ENCODE results near the gene RPS6KB2.
A peak's percentile ranks its signal among the peaks of the same experiment; 100 is the strongest.

Gene RPS6KB2

DNA sequence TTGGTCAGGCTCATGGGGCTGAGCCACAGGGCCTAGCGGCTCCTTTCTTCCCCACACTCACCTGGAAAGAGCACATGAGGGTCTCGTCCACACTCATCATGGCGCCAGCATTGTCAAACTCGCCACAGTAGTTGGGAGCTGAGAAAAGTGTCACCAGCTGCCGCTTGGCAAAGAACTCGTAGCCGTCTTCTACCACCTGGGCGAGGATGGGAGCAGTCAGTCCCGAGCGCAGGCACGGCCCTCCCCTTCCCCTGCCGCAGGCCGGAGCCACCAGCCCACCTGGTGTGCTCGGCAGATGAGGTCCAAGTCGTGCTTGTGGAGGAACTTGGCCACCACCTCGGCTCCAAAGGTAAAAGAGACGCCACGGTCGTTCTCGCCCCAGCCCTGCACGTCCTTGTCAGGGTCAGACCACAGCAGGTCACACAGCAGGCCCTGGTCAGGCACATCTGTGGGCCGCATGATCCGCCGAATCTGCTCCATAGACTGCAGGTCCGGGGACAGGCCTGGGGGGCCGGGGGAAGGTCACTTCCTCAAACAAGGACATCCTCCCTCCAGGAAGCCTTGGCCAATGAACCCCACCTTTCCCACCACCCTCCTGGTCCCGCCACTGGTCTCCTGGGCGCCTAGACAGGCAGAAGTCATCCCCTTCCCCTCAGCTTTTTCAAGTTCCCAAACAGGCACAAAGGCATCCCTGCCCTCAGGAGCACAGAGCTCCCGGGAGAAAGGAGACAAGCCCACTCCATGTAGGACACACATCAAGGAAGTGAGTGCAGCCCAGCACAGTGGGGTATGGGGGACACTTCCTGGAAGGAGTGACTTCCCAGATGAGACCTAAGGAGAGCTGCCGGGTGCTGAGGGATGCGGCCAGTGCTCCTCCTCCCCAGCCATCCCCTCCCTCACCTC, 29.4 kb upstream of the RPS6KB2 start:
- Histone ChIP-seq H4K8ac (ENCODE audit: low read depth, low read length) (no peak overlapping the region), H3K27me3 (ENCODE audit: insufficient read depth, low read length) (no peaks in the 10 kb centered on the region), H3K4me3 (ENCODE audit: low read depth, low read length) (no peak overlapping the region), H4K91ac (ENCODE audit: low read depth, low read length) (no peak overlapping the region), H3K23ac (ENCODE audit: low read length) (no peak overlapping the region), H3K4me1 (ENCODE audit: control insufficient read depth in 1 of 2, insufficient read depth in 2 of 2, low read length in 2 of 2) (peaks cover 12 to 14% of the 10 kb centered on the region in 2 experiments), H3K4me2 (ENCODE audit: low read length) (no peak overlapping the region), H3K9ac (ENCODE audit: low read length) (no peak overlapping the region), H3K36me3 (ENCODE audit: control insufficient read depth in 1 of 2, insufficient read depth in 2 of 2, low read length in 2 of 2) (peaks cover 46 to 54% of the 10 kb centered on the region in 2 experiments), H3K79me2 (ENCODE audit: control insufficient read depth, insufficient read depth, low read length, poor library complexity) (peaks cover 13% of the 10 kb centered on the region), H2AFZ (ENCODE audit: insufficient read depth, low read length, poor library complexity) (no peak overlapping the region), H2AK5ac (ENCODE audit: low read length) (no peak overlapping the region), H3K79me1 (ENCODE audit: low read length) (peaks cover 10% of the 10 kb centered on the region), H3K18ac (ENCODE audit: low read length) (no peak overlapping the region), H3K14ac (ENCODE audit: low read length) (no peak overlapping the region), H3K27ac (ENCODE audit: low read depth, low read length) (no peak overlapping the region), H4K12ac (ENCODE audit: low read depth, low read length) (no peak overlapping the region), H2BK5ac (ENCODE audit: low read depth, low read length, poor library complexity) (no peak overlapping the region), H3K9me3 (ENCODE audit: insufficient read depth, low read depth, low read length) (no peaks in the 10 kb centered on the region), H2BK120ac (ENCODE audit: insufficient read depth, low read length, poor library complexity) (no peak overlapping the region), H2BK12ac (ENCODE audit: low read length) (no peak overlapping the region), H3K4ac (ENCODE audit: low read depth, low read length) (no peak overlapping the region)
- peak in 1 of 2 donors; percentile 28 for DNase-seq
- WGBS (ENCODE audit: extremely low coverage, insufficient coverage, insufficient read length), result no CpG with 5 or more reads among the region's 31 CpGs

DNA sequence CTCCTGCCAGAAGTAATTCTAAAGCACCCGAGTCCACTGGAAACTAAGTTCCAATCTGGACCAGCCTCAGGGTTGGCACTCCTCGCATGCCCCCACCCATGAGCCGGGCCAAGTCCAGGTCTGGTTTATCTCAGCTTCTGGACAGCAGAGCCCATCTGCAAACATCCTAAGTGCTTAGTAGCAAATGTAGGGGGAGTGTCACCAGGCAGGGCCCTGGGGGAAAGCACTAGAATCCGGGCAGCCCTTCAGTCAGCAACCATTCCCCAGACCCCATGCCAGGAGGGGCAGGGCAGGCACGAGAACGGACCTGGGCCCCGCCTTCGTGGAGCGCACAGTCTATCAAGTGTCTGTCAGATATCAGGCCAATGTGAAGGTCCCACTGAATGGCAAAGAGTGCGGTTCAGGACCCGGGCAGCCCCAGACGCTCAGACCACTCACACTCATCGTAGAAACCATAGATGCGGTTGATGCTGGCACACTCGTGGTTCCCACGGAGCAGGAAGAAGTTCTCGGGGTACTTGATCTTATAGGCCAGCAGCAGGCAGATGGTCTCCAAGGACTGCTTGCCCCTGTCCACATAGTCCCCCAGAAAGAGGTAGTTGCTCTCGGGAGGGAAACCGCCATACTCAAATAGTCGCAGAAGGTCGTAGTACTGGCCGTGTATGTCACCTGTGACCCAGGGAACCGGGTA, 27.9 kb upstream of the RPS6KB2 start:
- peaks cover 40 to 49% of the 10 kb centered on the region in 2 experiments for H3K36me3 ChIP-seq (ENCODE audit: control insufficient read depth in 1 of 2, insufficient read depth in 2 of 2, low read length in 2 of 2)
- no peak overlapping the region for H2BK5ac ChIP-seq (ENCODE audit: low read depth, low read length, poor library complexity)
- H3K27me3 ChIP-seq (ENCODE audit: insufficient read depth, low read length), result no peaks in the 10 kb centered on the region
- H3K14ac ChIP-seq (ENCODE audit: low read length), result peak overlapping the region; percentile 93
- no peak for DNase-seq
- no peak overlapping the region for H2AFZ ChIP-seq (ENCODE audit: insufficient read depth, low read length, poor library complexity)
- peak overlapping the region; percentile 91 for H3K4me3 ChIP-seq (ENCODE audit: low read depth, low read length)
- H4K8ac ChIP-seq (ENCODE audit: low read depth, low read length), result no peak overlapping the region
- no peak overlapping the region for H2BK12ac ChIP-seq (ENCODE audit: low read length)
- peak overlapping the region; percentile 87 for H4K12ac ChIP-seq (ENCODE audit: low read depth, low read length)
- H3K27ac ChIP-seq (ENCODE audit: low read depth, low read length), result no peak overlapping the region
- H3K4me2 ChIP-seq (ENCODE audit: low read length), result peak overlapping the region; percentile 79
- H3K79me1 ChIP-seq (ENCODE audit: low read length), result peaks cover 10% of the 10 kb centered on the region
- WGBS (ENCODE audit: extremely low coverage, insufficient coverage, insufficient read length), result no CpG with 5 or more reads among the region's 23 CpGs
- peaks cover 12 to 18% of the 10 kb centered on the region in 2 experiments for H3K4me1 ChIP-seq (ENCODE audit: control insufficient read depth in 1 of 2, insufficient read depth in 2 of 2, low read length in 2 of 2)
- H3K79me2 ChIP-seq (ENCODE audit: control insufficient read depth, insufficient read depth, low read length, poor library complexity), result peaks cover 13% of the 10 kb centered on the region
- H3K4ac ChIP-seq (ENCODE audit: low read depth, low read length), result peak overlapping the region; percentile 99
- H2BK120ac ChIP-seq (ENCODE audit: insufficient read depth, low read length, poor library complexity), result no peak overlapping the region
- H2AK5ac ChIP-seq (ENCODE audit: low read length), result peak overlapping the region; percentile 44
- H3K18ac ChIP-seq (ENCODE audit: low read length), result no peak overlapping the region
- H3K9me3 ChIP-seq (ENCODE audit: insufficient read depth, low read depth, low read length), result no peaks in the 10 kb centered on the region
- H3K23ac ChIP-seq (ENCODE audit: low read length), result no peak overlapping the region
- peak overlapping the region; percentile 98 for H3K9ac ChIP-seq (ENCODE audit: low read length)
- peak overlapping the region; percentile 97 for H4K91ac ChIP-seq (ENCODE audit: low read depth, low read length)

DNA sequence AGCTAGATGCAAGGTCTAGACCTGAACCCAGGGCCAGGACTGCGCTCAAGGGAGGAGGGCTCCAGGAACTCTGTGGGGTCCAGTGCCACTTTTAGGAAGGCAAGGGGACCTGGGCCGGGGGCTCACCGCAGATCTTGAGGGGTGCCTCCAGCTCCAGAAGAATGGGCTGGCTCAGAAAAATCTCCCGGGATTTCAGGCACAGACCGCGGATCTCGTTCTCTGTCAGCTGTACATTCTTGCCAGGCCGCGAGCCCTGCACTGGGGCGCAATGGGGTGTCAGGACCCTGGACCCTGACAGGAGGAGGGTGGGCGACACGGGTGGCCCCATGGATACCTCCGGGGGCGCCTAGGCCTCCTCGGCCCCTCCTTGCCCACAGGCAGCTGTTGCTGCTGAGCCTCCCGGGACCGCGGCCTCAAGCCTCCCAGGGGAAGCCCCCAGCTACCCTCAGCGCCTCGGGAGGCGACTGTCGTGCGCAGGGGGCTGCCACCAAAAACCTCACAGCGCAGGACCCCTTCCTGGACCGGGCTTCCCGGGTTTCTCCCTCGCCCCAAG, 27.3 kb upstream of the RPS6KB2 start:
- Histone ChIP-seq H3K4me1 (ENCODE audit: control insufficient read depth in 1 of 2, insufficient read depth in 2 of 2, low read length in 2 of 2) (peaks cover 12 to 18% of the 10 kb centered on the region in 2 experiments), H3K4me3 (ENCODE audit: low read depth, low read length) (peak overlapping the region; percentile 91), H3K36me3 (ENCODE audit: control insufficient read depth in 1 of 2, insufficient read depth in 2 of 2, low read length in 2 of 2) (peaks cover 35 to 42% of the 10 kb centered on the region in 2 experiments), H3K23ac (ENCODE audit: low read length) (no peak overlapping the region), H3K4me2 (ENCODE audit: low read length) (peak overlapping the region; percentile 79), H2BK120ac (ENCODE audit: insufficient read depth, low read length, poor library complexity) (peak overlapping the region; percentile 85), H4K12ac (ENCODE audit: low read depth, low read length) (peak overlapping the region; percentile 87), H2BK12ac (ENCODE audit: low read length) (no peak overlapping the region), H3K27ac (ENCODE audit: low read depth, low read length) (peak overlapping the region; percentile 96), H3K9me3 (ENCODE audit: insufficient read depth, low read depth, low read length) (no peaks in the 10 kb centered on the region), H3K27me3 (ENCODE audit: insufficient read depth, low read length) (no peaks in the 10 kb centered on the region), H3K14ac (ENCODE audit: low read length) (peak overlapping the region; percentile 93), H2AFZ (ENCODE audit: insufficient read depth, low read length, poor library complexity) (peak overlapping the region; percentile 99), H4K91ac (ENCODE audit: low read depth, low read length) (peak overlapping the region; percentile 97), H3K79me2 (ENCODE audit: control insufficient read depth, insufficient read depth, low read length, poor library complexity) (peaks cover 13% of the 10 kb centered on the region), H2BK5ac (ENCODE audit: low read depth, low read length, poor library complexity) (peak overlapping the region; percentile 97), H2AK5ac (ENCODE audit: low read length) (peak overlapping the region; percentile 86), H3K4ac (ENCODE audit: low read depth, low read length) (peak overlapping the region; percentile 99), H3K9ac (ENCODE audit: low read length) (peak overlapping the region; percentile 98), H3K79me1 (ENCODE audit: low read length) (peaks cover 10% of the 10 kb centered on the region), H4K8ac (ENCODE audit: low read depth, low read length) (peak overlapping the region; percentile 97), H3K18ac (ENCODE audit: low read length) (peak overlapping the region; percentile 92)
- no CpG with 5 or more reads among the region's 27 CpGs for WGBS (ENCODE audit: extremely low coverage, insufficient coverage, insufficient read length)
- no peak for DNase-seq

DNA sequence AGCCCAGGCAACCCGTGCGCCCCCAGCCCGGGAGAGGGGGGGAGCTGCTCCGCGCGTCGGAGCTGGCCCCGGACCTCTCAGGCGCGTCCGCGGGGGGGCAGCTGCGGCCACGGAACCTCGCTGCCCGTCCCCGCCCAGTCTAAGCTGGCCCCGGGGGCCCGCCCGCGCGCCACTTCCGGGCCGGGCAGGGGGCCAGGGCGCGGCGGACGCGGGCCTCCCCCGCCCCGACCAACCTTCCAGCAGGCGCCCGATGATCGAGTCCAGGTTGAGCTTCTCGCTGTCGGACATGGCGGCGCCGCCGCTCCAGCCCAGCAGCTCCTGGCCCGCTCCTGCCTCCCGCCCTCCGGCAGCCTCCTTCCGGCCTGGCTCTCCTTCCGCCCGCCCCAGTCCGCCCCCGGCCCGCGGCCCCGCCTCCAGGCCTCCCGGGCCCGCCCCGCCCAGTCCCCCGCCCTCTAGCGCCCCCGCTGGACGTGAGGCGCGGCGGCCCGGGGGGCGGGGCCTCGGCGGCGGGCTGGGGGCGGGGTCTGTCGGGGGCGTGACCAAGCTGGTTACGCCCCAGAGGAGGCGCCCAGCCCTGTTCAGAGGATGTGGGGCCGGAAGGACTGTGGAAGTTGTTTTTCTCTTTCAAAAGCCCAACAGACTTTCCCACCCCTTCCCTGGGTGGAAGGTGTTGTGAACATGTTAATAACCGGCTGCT, 26.7 kb upstream of the RPS6KB2 start, which contains the start of gene PPP1CA:
Gene PPP1CA (minus strand): TSS at position 364 of the 697 bp plus-strand sequence. CDS start 76 bp downstream, at position 288.
- peak within 1 kb of the TSS; percentile 86 for H2AK5ac ChIP-seq (ENCODE audit: low read length)
- H2BK12ac ChIP-seq (ENCODE audit: low read length), result peak within 1 kb of the TSS; percentile 42
- H3K79me1 ChIP-seq (ENCODE audit: low read length), result peaks cover 10% of the 10 kb centered on the region
- peak within 1 kb of the TSS; percentile 98 for H3K9ac ChIP-seq (ENCODE audit: low read length)
- H3K4me3 ChIP-seq (ENCODE audit: low read depth, low read length), result peak within 1 kb of the TSS; percentile 91
- DNase-seq, result peak; percentile 71 to 85
- no peak within 1 kb of the TSS for H3K23ac ChIP-seq (ENCODE audit: low read length)
- peak within 1 kb of the TSS; percentile 91 for H4K12ac ChIP-seq (ENCODE audit: low read depth, low read length)
- peak within 1 kb of the TSS; percentile 79 for H3K4me2 ChIP-seq (ENCODE audit: low read length)
- peak within 1 kb of the TSS; percentile 97 for H2BK5ac ChIP-seq (ENCODE audit: low read depth, low read length, poor library complexity)
- peak within 1 kb of the TSS; percentile 99 for H2AFZ ChIP-seq (ENCODE audit: insufficient read depth, low read length, poor library complexity)
- H3K14ac ChIP-seq (ENCODE audit: low read length), result peak within 1 kb of the TSS; percentile 93
- peaks cover 12 to 18% of the 10 kb centered on the region in 2 experiments for H3K4me1 ChIP-seq (ENCODE audit: control insufficient read depth in 1 of 2, insufficient read depth in 2 of 2, low read length in 2 of 2)
- H3K36me3 ChIP-seq (ENCODE audit: control insufficient read depth in 1 of 2, insufficient read depth in 2 of 2, low read length in 2 of 2), result peaks cover 32 to 37% of the 10 kb centered on the region in 2 experiments
- peak within 1 kb of the TSS; percentile 92 for H3K18ac ChIP-seq (ENCODE audit: low read length)
- peak within 1 kb of the TSS; percentile 99 for H4K8ac ChIP-seq (ENCODE audit: low read depth, low read length)
- H3K27ac ChIP-seq (ENCODE audit: low read depth, low read length), result peak within 1 kb of the TSS; percentile 96
- peak within 1 kb of the TSS; percentile 97 for H4K91ac ChIP-seq (ENCODE audit: low read depth, low read length)
- peak within 1 kb of the TSS; percentile 99 for H3K4ac ChIP-seq (ENCODE audit: low read depth, low read length)
- no peaks in the 10 kb centered on the region for H3K27me3 ChIP-seq (ENCODE audit: insufficient read depth, low read length)
- no CpG with 5 or more reads among the region's 73 CpGs for WGBS (ENCODE audit: extremely low coverage, insufficient coverage, insufficient read length)
- H3K9me3 ChIP-seq (ENCODE audit: insufficient read depth, low read depth, low read length), result no peaks in the 10 kb centered on the region
- peaks cover 13% of the 10 kb centered on the region for H3K79me2 ChIP-seq (ENCODE audit: control insufficient read depth, insufficient read depth, low read length, poor library complexity)
- H2BK120ac ChIP-seq (ENCODE audit: insufficient read depth, low read length, poor library complexity), result peak within 1 kb of the TSS; percentile 85

All from trophoblast cell (in vitro differentiated cells and primary cell).